CD14-positive monocyte (primary cell): ENCODE data around the gene ST6GALNAC2. TPM values are rescaled to one million over a fixed set of nuclear protein-coding genes. Genes with fewer than 3 reads are reported as not detected.
"Not testable (repeated sequence)": the region's sequence is repeated elsewhere in the genome, so short reads cannot be mapped to it uniquely, and the experiment has no call there.

Experiments
- DNase-seq, 3 donors: peaks; one replicate each; pipeline ENCODE4 v3.0.0-alpha.2; 2011 to 2022
- H2AFZ ChIP-seq: 2 replicates; pipeline ENCODE4 v1.6.0; 2012; ENCODE audit warnings: mild to moderate bottlenecking, low read depth, low read length, inconsistent platforms; ENCODE audit not compliant: insufficient read depth, poor library complexity, severe bottlenecking
- H3K27ac ChIP-seq, 2 donors: 1 replicate in 1 of 2; 2 replicates in 1 of 2; pipeline ENCODE4 v1.5.1; 2012 to 2013; ENCODE audit warnings: low read length in 2 of 2, control low read depth in 1 of 2, inconsistent platforms in 1 of 2, low read depth in 1 of 2, mild to moderate bottlenecking in 1 of 2
- H3K27me3 ChIP-seq, 2 donors: one replicate each; pipeline versions ENCODE4 v1.6.0 to v1.6.1; 2011 to 2013; ENCODE audit warnings: low read length in 2 of 2; ENCODE audit not compliant: control insufficient read depth in 2 of 2, insufficient read depth in 2 of 2
- H3K36me3 ChIP-seq, 2 donors: replicated peaks in 1 of 2; 1 replicate in 1 of 2; 2 replicates in 1 of 2; pipeline versions ENCODE4 v1.5.1 to v1.6.1; 2012 to 2013; ENCODE audit warnings: low read length in 2 of 2, control low read depth in 1 of 2, inconsistent platforms in 1 of 2, mild to moderate bottlenecking in 1 of 2; ENCODE audit not compliant: insufficient read depth in 2 of 2, control insufficient read depth in 1 of 2
- H3K4me1 ChIP-seq, 2 donors: 1 replicate in 1 of 2; 2 replicates in 1 of 2; pipeline versions ENCODE4 v1.5.1 to v1.6.1; 2012 to 2013; ENCODE audit warnings: low read length in 2 of 2, control low read depth in 1 of 2, inconsistent platforms in 1 of 2, mild to moderate bottlenecking in 1 of 2, moderate library complexity in 1 of 2; ENCODE audit not compliant: insufficient read depth in 2 of 2, control insufficient read depth in 1 of 2
- H3K4me2 ChIP-seq: replicated peaks from 2 replicates; pipeline ENCODE3; 2012; ENCODE audit warnings: low read length, moderate library complexity, mild to moderate bottlenecking; ENCODE audit not compliant: poor library complexity, severe bottlenecking; ENCODE audit errors: extremely low read depth
- H3K4me3 ChIP-seq, 3 experiments: fragments of 200-600 bp in 1 of 3; sonication (generic) in 1 of 3; replicated peaks in 1 of 3; 1 replicate in 2 of 3; 2 replicates in 1 of 3; pipeline ENCODE4 v1.5.1; 2011 to 2013; ENCODE audit warnings: low read length in 3 of 3, mild to moderate bottlenecking in 3 of 3, control low read depth in 2 of 3, low read depth in 2 of 3, inconsistent platforms in 1 of 3, moderate library complexity in 1 of 3
- H3K79me2 ChIP-seq: 2 replicates; pipeline ENCODE4 v1.6.0; 2012; ENCODE audit warnings: mild to moderate bottlenecking, control low read depth, inconsistent platforms, low read length, moderate library complexity; ENCODE audit not compliant: insufficient read depth
- H3K9ac ChIP-seq: 2 replicates; pipeline ENCODE4 v1.6.0; 2017; ENCODE audit warnings: low read length, mild to moderate bottlenecking; ENCODE audit not compliant: insufficient read depth, poor library complexity, severe bottlenecking
- H3K9me3 ChIP-seq, 2 donors: replicated peaks in 1 of 2; 1 replicate in 1 of 2; 2 replicates in 1 of 2; pipeline versions ENCODE4 v1.5.1 to v1.6.1; 2012 to 2013; ENCODE audit warnings: low read length in 2 of 2, control low read depth in 1 of 2; ENCODE audit not compliant: control insufficient read depth in 1 of 2, insufficient read depth in 1 of 2
- H4K20me1 ChIP-seq: 2 replicates; pipeline ENCODE4 v1.6.0; 2012; ENCODE audit warnings: mild to moderate bottlenecking, low read length, control low read depth, moderate library complexity; ENCODE audit not compliant: insufficient read depth
- H3K27ac Mint-ChIP-seq, 7 donors: one replicate each; pipeline ENCODE4 v1.8.0; 2020; ENCODE audit warnings: mild to moderate bottlenecking in 7 of 7, mixed read lengths in 7 of 7, moderate library complexity in 6 of 7, inconsistent platforms in 2 of 7
- H3K27me3 Mint-ChIP-seq, 3 donors: one replicate each; pipeline ENCODE4 v1.8.0; 2021 to 2022; ENCODE audit warnings: low read depth in 3 of 3, mild to moderate bottlenecking in 3 of 3, mixed read lengths in 3 of 3, moderate library complexity in 3 of 3, inconsistent platforms in 1 of 3
- H3K36me3 Mint-ChIP-seq, 2 donors: one replicate each; pipeline ENCODE4 v1.8.0; 2020; ENCODE audit warnings: mixed read lengths in 2 of 2, inconsistent platforms in 1 of 2, mild to moderate bottlenecking in 1 of 2
- H3K4me1 Mint-ChIP-seq: one replicate; pipeline ENCODE4 v1.8.0; 2020; ENCODE audit warnings: mild to moderate bottlenecking, mixed read lengths
- H3K4me3 Mint-ChIP-seq, 2 donors: one replicate each; pipeline ENCODE4 v1.8.0; 2020; ENCODE audit warnings: mild to moderate bottlenecking in 2 of 2, mixed read lengths in 2 of 2, moderate library complexity in 1 of 2
- H3K9me3 Mint-ChIP-seq, 7 donors: one replicate each; pipeline ENCODE4 v1.8.0; 2020 to 2022; ENCODE audit warnings: mixed read lengths in 7 of 7, mild to moderate bottlenecking in 6 of 7, moderate library complexity in 6 of 7, inconsistent platforms in 2 of 7
- CTCF ChIP-seq: fragments of 200-600 bp; IDR thresholded peaks from one replicate; pipeline ENCODE4 v1.8.0; 2022; ENCODE audit warnings: antibody characterized with exemption, mild to moderate bottlenecking
- WGBS: methylation state at CpG from one replicate; pipeline ENCODE4 v1.1.5; 2013; ENCODE audit warnings: missing lambda C conversion rate; ENCODE audit not compliant: insufficient coverage; 5-methylcytosine and 5-hydroxymethylcytosine counted together
- intact Hi-C, 2 donors: fragments of 100-400 bp; cut with micrococcal nuclease; formaldehyde crosslinking; loops; one replicate each; pipeline versions ENCODE4 v1.15.0 to v1.15.1; 2023
- polyA plus RNA-seq, 3 donors: library from polyadenylated mRNA; depleted of rRNA in 1 of 3; unstranded in 2 of 3; stranded (reverse) in 1 of 3; fragments of 300-500 nt in 2 of 3; fragments of >200 nt in 1 of 3; fragmentation: Illumina TruSeq in 2 of 3; gene quantifications; 1 replicate in 2 of 3; 2 replicates in 1 of 3; pipeline ENCODE4 v1.2.3, GENCODE V29; 2012 to 2021

Gene ST6GALNAC2
- polyA plus RNA-seq, 3 donors = 8.3 to 11.8 (median 11.8) TPM

- H3K9me3 Mint-ChIP-seq = no peaks in the 10 kb centered on the region
- Histone ChIP-seq H3K4me3 (no peak overlapping the region), H3K4me1 (peaks cover 45 to 69% of the 10 kb centered on the region in 2 donors), H3K9ac (no peak overlapping the region), H3K79me2 (peaks cover 52% of the 10 kb centered on the region), H4K20me1 (peaks cover 44% of the 10 kb centered on the region), H3K27ac (peak overlapping the region in 1 of 2 donors; percentile 3), H3K36me3 (peaks cover 26 to 31% of the 10 kb centered on the region in 2 donors), H3K9me3 (no peaks in the 10 kb centered on the region), H3K4me2 (no peak overlapping the region), H3K27me3 (no peaks in the 10 kb centered on the region), H2AFZ (no peak overlapping the region)
- intact Hi-C loops = no loop called here
- 92% methylated on average over 5 of the region's 10 CpGs for WGBS
- peaks cover 0 to 3% (median 0%) of the 10 kb centered on the region in 3 donors for H3K27me3 Mint-ChIP-seq
- DNase-seq = no peak
- no peak for TF ChIP-seq CTCF
- peaks cover 34 to 48% of the 10 kb centered on the region in 2 donors for H3K36me3 Mint-ChIP-seq
- H3K27ac Mint-ChIP-seq = peak overlapping the region in 5 of 7 donors; percentile 23 to 63 (median 46)
- peaks cover 60% of the 10 kb centered on the region for H3K4me1 Mint-ChIP-seq
- peak overlapping the region; percentile 46 to 57 for H3K4me3 Mint-ChIP-seq
Measured at GRCh38 chr17:76560036-76560876, 25.4 kb downstream of the ST6GALNAC2 start.

- peaks cover 59% of the 10 kb centered on the region for H3K4me1 Mint-ChIP-seq
- H3K9ac ChIP-seq, H3K4me3 ChIP-seq, intact Hi-C loops, H3K27me3 ChIP-seq, H3K9me3 Mint-ChIP-seq, H3K4me3 Mint-ChIP-seq, H3K4me2 ChIP-seq, H3K27ac ChIP-seq, H3K27me3 Mint-ChIP-seq, H3K9me3 ChIP-seq, DNase-seq, H2AFZ ChIP-seq: not testable (repeated sequence)
- Histone ChIP-seq H3K79me2 (peaks cover 52% of the 10 kb centered on the region), H3K4me1 (peaks cover 45 to 69% of the 10 kb centered on the region in 2 donors), H3K36me3 (peaks cover 18 to 23% of the 10 kb centered on the region in 2 donors), H4K20me1 (peaks cover 36% of the 10 kb centered on the region)
- H3K36me3 Mint-ChIP-seq = peaks cover 26 to 40% of the 10 kb centered on the region in 2 donors
- peak overlapping the region in 1 of 7 donors; percentile 54 for H3K27ac Mint-ChIP-seq
- no CpG with 5 or more reads among the region's 7 CpGs for WGBS
Measured at GRCh38 chr17:76559460-76559859, 26.2 kb downstream of the ST6GALNAC2 start.
